Endothelial cell of umbilical vein (primary cell): ENCODE measurements around the gene SLC39A11.

ENCODE experiments used
- CTCF ChIP-seq, 2 donors: IDR thresholded peaks; 1 replicate in 1 of 2; 2 replicates in 1 of 2; pipeline ENCODE4 v1.5.1; 2011; ENCODE audit warnings: low read length in 2 of 2, mild to moderate bottlenecking in 2 of 2, moderate library complexity in 2 of 2, control low read depth in 1 of 2, inconsistent platforms in 1 of 2, low read depth in 1 of 2; ENCODE audit not compliant: insufficient read depth in 1 of 2; ENCODE audit errors: extremely low read depth in 1 of 2
- EZH2 ChIP-seq: IDR thresholded peaks from 2 replicates; pipeline ENCODE4 v1.6.1; 2012; ENCODE audit warnings: borderline replicate concordance, low read depth, mild to moderate bottlenecking, moderate library complexity, low read length, inconsistent platforms; ENCODE audit not compliant: severe bottlenecking
- FOS ChIP-seq: IDR thresholded peaks from 2 replicates; pipeline ENCODE4 v1.6.1; 2011; ENCODE audit warnings: mild to moderate bottlenecking, low read length, moderate library complexity, borderline replicate concordance; ENCODE audit not compliant: insufficient read depth
- MYC ChIP-seq: IDR thresholded peaks from one replicate; pipeline ENCODE4 v1.6.1; 2011; ENCODE audit warnings: mild to moderate bottlenecking, low read depth, low read length
- POLR2A ChIP-seq: IDR thresholded peaks from 2 replicates; pipeline ENCODE4 v1.6.1; 2012; ENCODE audit warnings: low read depth, mild to moderate bottlenecking, control low read depth, low read length
- POLR2AphosphoS5 ChIP-seq: IDR thresholded peaks from 2 replicates; pipeline ENCODE4 v1.6.1; 2012; ENCODE audit warnings: low read depth, mild to moderate bottlenecking, control low read depth, low read length, moderate library complexity; ENCODE audit not compliant: insufficient read depth
- TF ChIP-seq, protein P1 (sequence below): IDR thresholded peaks from 2 replicates; pipeline ENCODE4 v1.6.1; 2011; ENCODE audit not compliant: insufficient read depth, insufficient read length

DNA sequence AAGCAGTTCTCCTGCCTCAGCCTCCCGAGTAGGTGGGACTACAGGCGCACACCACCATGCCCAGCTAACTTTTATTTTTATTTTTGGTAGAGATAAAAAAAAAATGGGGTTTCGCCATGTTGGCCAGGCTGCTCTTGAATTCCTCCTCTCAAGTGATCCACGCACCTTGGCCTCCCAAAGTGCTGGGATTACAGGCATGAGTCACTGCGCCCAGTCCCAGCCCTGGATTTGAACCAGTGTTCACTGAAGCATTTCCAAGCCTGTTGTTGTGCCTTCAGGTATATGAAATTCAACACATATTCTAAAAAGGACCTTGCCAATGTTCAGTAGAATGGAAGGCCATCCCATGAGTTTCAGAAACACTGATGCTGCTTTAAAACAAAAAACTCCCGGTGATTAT, 165.3 kb downstream of the SLC39A11 start:
- TF ChIP-seq POLR2A (no peak), CTCF (IDR thresholded peaks at IDR 0.05; ENCODE audit: extremely low read depth in 1 of 2, insufficient read depth in 1 of 2, low read depth in 1 of 2, low read length in 2 of 2) (no peak), EZH2 (no peak), FOS (no peak), POLR2AphosphoS5 (no peak), MYC (no peak)
- TF ChIP-seq, protein P1, sequence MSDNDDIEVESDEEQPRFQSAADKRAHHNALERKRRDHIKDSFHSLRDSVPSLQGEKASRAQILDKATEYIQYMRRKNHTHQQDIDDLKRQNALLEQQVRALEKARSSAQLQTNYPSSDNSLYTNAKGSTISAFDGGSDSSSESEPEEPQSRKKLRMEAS = no peak
